Fibroblast of lung (primary cell): ENCODE data around the gene D2HGDH.
A peak's percentile ranks its signal among the peaks of the same experiment; 100 is the strongest.

Experiments
- EZH2 ChIP-seq: IDR thresholded peaks from 2 replicates; pipeline ENCODE4 v1.5.1; 2012; ENCODE audit warnings: low read length, control low read depth, mild to moderate bottlenecking; ENCODE audit errors: missing control alignments
- TF ChIP-seq, protein P1 (sequence below), 2 donors: IDR thresholded peaks in 1 of 2; conservative IDR thresholded peaks in 1 of 2; 1 replicate in 1 of 2; 2 replicates in 1 of 2; pipeline ENCODE4 v1.5.1; 2011 to 2012; ENCODE audit warnings: low read length in 2 of 2, control low read depth in 1 of 2, inconsistent platforms in 1 of 2, low read depth in 1 of 2, mild to moderate bottlenecking in 1 of 2

GRCh38 chr2:241724259-241724974 is 10.0 kb upstream of the D2HGDH start:
- TF ChIP-seq, protein P1, sequence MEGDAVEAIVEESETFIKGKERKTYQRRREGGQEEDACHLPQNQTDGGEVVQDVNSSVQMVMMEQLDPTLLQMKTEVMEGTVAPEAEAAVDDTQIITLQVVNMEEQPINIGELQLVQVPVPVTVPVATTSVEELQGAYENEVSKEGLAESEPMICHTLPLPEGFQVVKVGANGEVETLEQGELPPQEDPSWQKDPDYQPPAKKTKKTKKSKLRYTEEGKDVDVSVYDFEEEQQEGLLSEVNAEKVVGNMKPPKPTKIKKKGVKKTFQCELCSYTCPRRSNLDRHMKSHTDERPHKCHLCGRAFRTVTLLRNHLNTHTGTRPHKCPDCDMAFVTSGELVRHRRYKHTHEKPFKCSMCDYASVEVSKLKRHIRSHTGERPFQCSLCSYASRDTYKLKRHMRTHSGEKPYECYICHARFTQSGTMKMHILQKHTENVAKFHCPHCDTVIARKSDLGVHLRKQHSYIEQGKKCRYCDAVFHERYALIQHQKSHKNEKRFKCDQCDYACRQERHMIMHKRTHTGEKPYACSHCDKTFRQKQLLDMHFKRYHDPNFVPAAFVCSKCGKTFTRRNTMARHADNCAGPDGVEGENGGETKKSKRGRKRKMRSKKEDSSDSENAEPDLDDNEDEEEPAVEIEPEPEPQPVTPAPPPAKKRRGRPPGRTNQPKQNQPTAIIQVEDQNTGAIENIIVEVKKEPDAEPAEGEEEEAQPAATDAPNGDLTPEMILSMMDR (conservative IDR thresholded peaks at IDR 0.05 in 1 of 2, IDR thresholded peaks at IDR 0.05 in 1 of 2; ENCODE audit: low read depth in 1 of 2, low read length in 2 of 2) = peak in 1 of 2 donors; percentile 12
- no peak for TF ChIP-seq EZH2
